K562 (cell line): ENCODE results near the gene TMEM87A. TPM values are rescaled to one million over a fixed set of nuclear protein-coding genes. Genes with fewer than 3 reads are reported as not detected.

ENCODE experiments used
- DDX20 ChIP-seq: fragments of 450-650 bp; IDR thresholded peaks from 2 replicates; pipeline ENCODE4 v1.6.1; 2016; ENCODE audit warnings: missing genetic modification characterization, low read depth, mild to moderate bottlenecking, missing compliant biosample characterization, moderate library complexity
- HNRNPUL1 ChIP-seq: fragments of 200-400 bp; formaldehyde crosslinking; IDR thresholded peaks from 2 replicates; pipeline ENCODE4 v1.6.1; 2017; ENCODE audit warnings: low read length
- MBD2 ChIP-seq: sonication (generic); IDR thresholded peaks from 2 replicates; pipeline ENCODE4 v1.6.1; 2016; ENCODE audit warnings: low read depth, borderline replicate concordance
- NFE2L1 ChIP-seq: fragments of 450-650 bp; IDR thresholded peaks from 2 replicates; pipeline ENCODE4 v1.6.1; 2016; ENCODE audit warnings: missing genetic modification characterization, low read depth, mild to moderate bottlenecking, missing compliant biosample characterization, moderate library complexity, borderline replicate concordance
- NR2F6 ChIP-seq: fragments of 450-650 bp; formaldehyde crosslinking; IDR thresholded peaks from 2 replicates; pipeline ENCODE4 v1.4.0; 2020; ENCODE audit warnings: mild to moderate bottlenecking
- REST ChIP-seq, 2 experiments: fragments of 450-650 bp; formaldehyde crosslinking in 1 of 2; IDR thresholded peaks; 2 replicates each; pipeline versions ENCODE4 v1.4.0 to v1.6.1; 2014 to 2020; ENCODE audit warnings: mild to moderate bottlenecking in 2 of 2, borderline replicate concordance in 1 of 2, low read depth in 1 of 2
- RFX7 ChIP-seq: fragments of 250-450 bp; sonication (Bioruptor Pico); IDR thresholded peaks from 2 replicates; pipeline ENCODE4 v1.5.1; 2021; ENCODE audit warnings: mild to moderate bottlenecking
- SREBF1 ChIP-seq: fragments of 150-350 bp; IDR thresholded peaks from 2 replicates; pipeline ENCODE4 v1.6.1; 2014; ENCODE audit warnings: antibody characterized with exemption, low read depth, low read length, borderline replicate concordance
- TEAD2 ChIP-seq: fragments of 450-650 bp; IDR thresholded peaks from 2 replicates; pipeline ENCODE4 v1.6.1; 2016; ENCODE audit warnings: missing genetic modification characterization, control low read depth, missing compliant biosample characterization
- ZNF12 ChIP-seq: sonication (generic); formaldehyde crosslinking; IDR thresholded peaks from 2 replicates; pipeline ENCODE4 v1.4.0; 2020; ENCODE audit warnings: mild to moderate bottlenecking, missing genetic modification reagents
- ZNF583 ChIP-seq: fragments of 250-450 bp; sonication (Bioruptor Pico); IDR thresholded peaks from 2 replicates; pipeline ENCODE4 v1.4.0; 2020
- ZNF77 ChIP-seq: fragments of 250-450 bp; sonication (Bioruptor Pico); IDR thresholded peaks from 2 replicates; pipeline ENCODE4 v1.5.0; 2020
- ZNF780A ChIP-seq: fragments of 250-450 bp; sonication (Bioruptor Pico); IDR thresholded peaks from 2 replicates; pipeline ENCODE4 v1.5.0; 2021; ENCODE audit warnings: mild to moderate bottlenecking
- polyA plus RNA-seq, 8 experiments: library from polyadenylated mRNA; depleted of rRNA in 4 of 8; stranded (reverse) in 5 of 8; unstranded in 3 of 8; fragments of >200 nt; fragmentation: Nextera tagmentation in 2 of 8; fragmentation: Illumina TruSeq in 1 of 8; extraction: Ambion mirVana in 2 of 8; extraction: Trizol in 1 of 8; gene quantifications; 2 replicates each; pipeline versions ENCODE4 v1.2.1 to v1.2.3, GENCODE V29; 2011 to 2014; ENCODE audit warnings: inconsistent platforms in 1 of 8, missing spikeins in 1 of 8
- total RNA-seq, 7 experiments: library from RNA; depleted of rRNA in 6 of 7; stranded (reverse); fragments of >200 nt in 6 of 7; fragmentation: Illumina TruSeq in 2 of 7; extraction: Trizol in 2 of 7; gene quantifications; 2 replicates each; pipeline versions ENCODE4 v1.2.1 to v1.2.3, GENCODE V29; 2011 to 2021; ENCODE audit warnings: low replicate concordance in 1 of 7
- TF ChIP-seq, protein P1 (sequence below): sonication (generic); formaldehyde crosslinking; IDR thresholded peaks from 2 replicates; pipeline ENCODE4 v1.8.1; 2023; ENCODE audit warnings: mild to moderate bottlenecking, missing genetic modification reagents, moderate library complexity
- TF ChIP-seq, protein P2 (sequence below): fragments of 450-650 bp; formaldehyde crosslinking; IDR thresholded peaks from 2 replicates; pipeline ENCODE4 v1.4.0; 2020; ENCODE audit warnings: mild to moderate bottlenecking, moderate library complexity

The TMEM87A gene
- total and polyA plus RNA-seq, 9 of the 15 experiments (the other 6 are each of a cell fraction or from before 2014, with no cell fraction given) = 16.6 to 43.3 (median 29.6) TPM

GRCh38 chr15:42272939-42273899, at the start of gene TMEM87A, which contains the start of gene GANC (continued):
- TF ChIP-seq REST (IDR thresholded peaks at IDR 0.05; ENCODE audit: borderline replicate concordance) = peak; percentile 71
- 0 out of 2 replicates have a peak, but pooled peaks have one; percentile 67 for TF ChIP-seq REST (CRISPR knock-in tag; IDR thresholded peaks at IDR 0.05; ENCODE audit: low read depth)
- TF ChIP-seq, protein P1, sequence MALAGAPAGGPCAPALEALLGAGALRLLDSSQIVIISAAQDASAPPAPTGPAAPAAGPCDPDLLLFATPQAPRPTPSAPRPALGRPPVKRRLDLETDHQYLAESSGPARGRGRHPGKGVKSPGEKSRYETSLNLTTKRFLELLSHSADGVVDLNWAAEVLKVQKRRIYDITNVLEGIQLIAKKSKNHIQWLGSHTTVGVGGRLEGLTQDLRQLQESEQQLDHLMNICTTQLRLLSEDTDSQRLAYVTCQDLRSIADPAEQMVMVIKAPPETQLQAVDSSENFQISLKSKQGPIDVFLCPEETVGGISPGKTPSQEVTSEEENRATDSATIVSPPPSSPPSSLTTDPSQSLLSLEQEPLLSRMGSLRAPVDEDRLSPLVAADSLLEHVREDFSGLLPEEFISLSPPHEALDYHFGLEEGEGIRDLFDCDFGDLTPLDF (CRISPR knock-in tag) = peak; percentile 86
- TF ChIP-seq ZNF12 (CRISPR knock-in tag) = no peak
- no peak for TF ChIP-seq NFE2L1
- TF ChIP-seq DDX20 (tag) = no peak
- no peak for TF ChIP-seq ZNF77 (CRISPR knock-in tag)
- TF ChIP-seq MBD2 = peak; percentile 82
- no peak for TF ChIP-seq ZNF780A (CRISPR knock-in tag)
- no peak for TF ChIP-seq ZNF583 (CRISPR knock-in tag)
- TF ChIP-seq, protein P2, sequence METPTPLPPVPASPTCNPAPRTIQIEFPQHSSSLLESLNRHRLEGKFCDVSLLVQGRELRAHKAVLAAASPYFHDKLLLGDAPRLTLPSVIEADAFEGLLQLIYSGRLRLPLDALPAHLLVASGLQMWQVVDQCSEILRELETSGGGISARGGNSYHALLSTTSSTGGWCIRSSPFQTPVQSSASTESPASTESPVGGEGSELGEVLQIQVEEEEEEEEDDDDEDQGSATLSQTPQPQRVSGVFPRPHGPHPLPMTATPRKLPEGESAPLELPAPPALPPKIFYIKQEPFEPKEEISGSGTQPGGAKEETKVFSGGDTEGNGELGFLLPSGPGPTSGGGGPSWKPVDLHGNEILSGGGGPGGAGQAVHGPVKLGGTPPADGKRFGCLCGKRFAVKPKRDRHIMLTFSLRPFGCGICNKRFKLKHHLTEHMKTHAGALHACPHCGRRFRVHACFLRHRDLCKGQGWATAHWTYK (CRISPR knock-in tag) = no peak; the same call in 1 of the 2 replicates
- TF ChIP-seq TEAD2 (tag) = no peak
- no peak for TF ChIP-seq NR2F6
- no peak for TF ChIP-seq HNRNPUL1
- TF ChIP-seq SREBF1 = no peak
- no peak for TF ChIP-seq RFX7 (CRISPR knock-in tag)
